ENCODE data around the gene SYT7. TPM values are rescaled to one million over a fixed set of nuclear protein-coding genes. Genes with fewer than 3 reads are reported as not detected.

SYT7 gene
- total RNA-seq, 1 donor from 2014 or later: 4.1 TPM

- Mint-ChIP-seq H3K27me3 (ENCODE audit: low read depth) (peaks cover 52% of the 10 kb centered on the region), H3K36me3 (ENCODE audit: low read depth) (no peaks in the 10 kb centered on the region), H3K27ac (ENCODE audit: unreplicated experiment) (no peak overlapping the region), H3K4me3 (no peak overlapping the region), H3K9me3 (no peaks in the 10 kb centered on the region), H3K4me1 (peaks cover 4% of the 10 kb centered on the region)
- no peak for DNase-seq (ENCODE audit: low read depth, low spot score)
- no peak for TF ChIP-seq CTCF (conservative IDR thresholded peaks at IDR 0.05)
Observed at GRCh38 chr11:61593151-61593550, 12.3 kb upstream of the SYT7 start.

- Mint-ChIP-seq H3K36me3 (ENCODE audit: low read depth) (no peaks in the 10 kb centered on the region), H3K4me1 (peaks cover 4% of the 10 kb centered on the region), H3K9me3 (no peaks in the 10 kb centered on the region), H3K27me3 (ENCODE audit: low read depth) (peaks cover 60% of the 10 kb centered on the region), H3K4me3 (no peak overlapping the region), H3K27ac (ENCODE audit: unreplicated experiment) (no peak overlapping the region)
- TF ChIP-seq CTCF (conservative IDR thresholded peaks at IDR 0.05): no peak
- DNase-seq (ENCODE audit: low read depth, low spot score): no peak
Observed at GRCh38 chr11:61592176-61592575, 11.3 kb upstream of the SYT7 start.

- Mint-ChIP-seq H3K27ac (ENCODE audit: unreplicated experiment) (no peak overlapping the region), H3K4me1 (peaks cover 4% of the 10 kb centered on the region), H3K36me3 (ENCODE audit: low read depth) (no peaks in the 10 kb centered on the region), H3K4me3 (no peak overlapping the region), H3K27me3 (ENCODE audit: low read depth) (peaks cover 82% of the 10 kb centered on the region), H3K9me3 (no peaks in the 10 kb centered on the region)
- DNase-seq (ENCODE audit: low read depth, low spot score): no peak
- no peak for TF ChIP-seq CTCF (conservative IDR thresholded peaks at IDR 0.05)
Observed at GRCh38 chr11:61589961-61590360, 9.1 kb upstream of the SYT7 start.

- no peak overlapping the region for H3K27ac Mint-ChIP-seq (ENCODE audit: unreplicated experiment)
- H3K27me3 Mint-ChIP-seq (ENCODE audit: low read depth): peaks cover 83% of the 10 kb centered on the region
- no peak overlapping the region for H3K4me3 Mint-ChIP-seq
- no peak for TF ChIP-seq CTCF (conservative IDR thresholded peaks at IDR 0.05)
- H3K9me3 Mint-ChIP-seq: no peaks in the 10 kb centered on the region
- DNase-seq (ENCODE audit: low read depth, low spot score): no peak
- H3K36me3 Mint-ChIP-seq (ENCODE audit: low read depth): no peaks in the 10 kb centered on the region
- peaks cover 4% of the 10 kb centered on the region for H3K4me1 Mint-ChIP-seq
Observed at GRCh38 chr11:61588728-61589191, 7.9 kb upstream of the SYT7 start.

- H3K27ac Mint-ChIP-seq (ENCODE audit: unreplicated experiment): no peak overlapping the region
- H3K4me1 Mint-ChIP-seq: peaks cover 4% of the 10 kb centered on the region
- DNase-seq (ENCODE audit: low read depth, low spot score): no peak
- no peak overlapping the region for H3K4me3 Mint-ChIP-seq
- H3K27me3 Mint-ChIP-seq (ENCODE audit: low read depth): peaks cover 89% of the 10 kb centered on the region
- H3K9me3 Mint-ChIP-seq: no peaks in the 10 kb centered on the region
- peak; percentile 44 for TF ChIP-seq CTCF (conservative IDR thresholded peaks at IDR 0.05)
- no peaks in the 10 kb centered on the region for H3K36me3 Mint-ChIP-seq (ENCODE audit: low read depth)
Observed at GRCh38 chr11:61587951-61588727, 7.3 kb upstream of the SYT7 start.
